Measurements from ENCODE around the gene MLH1.

Gene MLH1

GRCh38 chr3:36954452-36955134 is 38.7 kb upstream of the MLH1 start:
- no peak overlapping the region for H2AFZ ChIP-seq (ENCODE audit: low read length)
- H3K27me3 ChIP-seq (ENCODE audit: insufficient read depth, low read length), result no peaks in the 10 kb centered on the region
- no peak overlapping the region for H3K9ac ChIP-seq (ENCODE audit: low read length)
- H3K9me3 ChIP-seq (ENCODE audit: low read length), result no peaks in the 10 kb centered on the region
- H3K4me3 ChIP-seq (ENCODE audit: low read depth, low read length, poor library complexity, severe bottlenecking), result no peak overlapping the region
- no peaks in the 10 kb centered on the region for H3K36me3 ChIP-seq (ENCODE audit: insufficient read depth, low read length)
- no peaks in the 10 kb centered on the region for H3K9me2 ChIP-seq (ENCODE audit: low read depth, low read length)
- no peaks in the 10 kb centered on the region for H3F3A ChIP-seq (ENCODE audit: insufficient read depth, low read length)
- TF ChIP-seq CTCF (IDR thresholded peaks at IDR 0.05; ENCODE audit: low read length) (no peak), EZH2 (IDR thresholded peaks at IDR 0.05; ENCODE audit: borderline replicate concordance, low read length) (no peak)
- no peak overlapping the region for H3K4me2 ChIP-seq (ENCODE audit: low read length)
- no peak overlapping the region for H3K27ac ChIP-seq (ENCODE audit: low read depth, low read length, poor library complexity, severe bottlenecking)
- peaks cover 16% of the 10 kb centered on the region for H3K4me1 ChIP-seq (ENCODE audit: insufficient read depth, low read length, severe bottlenecking)
- no peaks in the 10 kb centered on the region for H3K79me2 ChIP-seq (ENCODE audit: insufficient read depth, low read length)
- H4K20me1 ChIP-seq (ENCODE audit: insufficient read depth, low read length), result no peaks in the 10 kb centered on the region

GRCh38 chr3:36956155-36956554 is 37.2 kb upstream of the MLH1 start:
- H3K4me2 ChIP-seq (ENCODE audit: low read length), result no peak overlapping the region
- peaks cover 16% of the 10 kb centered on the region for H3K4me1 ChIP-seq (ENCODE audit: insufficient read depth, low read length, severe bottlenecking)
- no peak overlapping the region for H3K27ac ChIP-seq (ENCODE audit: low read depth, low read length, poor library complexity, severe bottlenecking)
- H3K27me3 ChIP-seq (ENCODE audit: insufficient read depth, low read length), result no peaks in the 10 kb centered on the region
- no peaks in the 10 kb centered on the region for H4K20me1 ChIP-seq (ENCODE audit: insufficient read depth, low read length)
- H3K36me3 ChIP-seq (ENCODE audit: insufficient read depth, low read length), result no peaks in the 10 kb centered on the region
- no peak for TF ChIP-seq EZH2 (IDR thresholded peaks at IDR 0.05; ENCODE audit: borderline replicate concordance, low read length)
- TF ChIP-seq CTCF (IDR thresholded peaks at IDR 0.05; ENCODE audit: low read length), result no peak
- no peak overlapping the region for H2AFZ ChIP-seq (ENCODE audit: low read length)
- H3K9ac ChIP-seq (ENCODE audit: low read length), result no peak overlapping the region
- no peaks in the 10 kb centered on the region for H3K9me2 ChIP-seq (ENCODE audit: low read depth, low read length)
- H3F3A ChIP-seq (ENCODE audit: insufficient read depth, low read length), result no peaks in the 10 kb centered on the region
- H3K79me2 ChIP-seq (ENCODE audit: insufficient read depth, low read length), result no peaks in the 10 kb centered on the region
- no peaks in the 10 kb centered on the region for H3K9me3 ChIP-seq (ENCODE audit: low read length)
- H3K4me3 ChIP-seq (ENCODE audit: low read depth, low read length, poor library complexity, severe bottlenecking), result no peak overlapping the region

- no peak overlapping the region for H2AFZ ChIP-seq (ENCODE audit: low read length)
- no peak overlapping the region for H3K4me3 ChIP-seq (ENCODE audit: low read depth, low read length, poor library complexity, severe bottlenecking)
- no peak overlapping the region for H3K9ac ChIP-seq (ENCODE audit: low read length)
- no peaks in the 10 kb centered on the region for H3K36me3 ChIP-seq (ENCODE audit: insufficient read depth, low read length)
- H3K9me2 ChIP-seq (ENCODE audit: low read depth, low read length), result no peaks in the 10 kb centered on the region
- H3K79me2 ChIP-seq (ENCODE audit: insufficient read depth, low read length), result no peaks in the 10 kb centered on the region
- H3K27me3 ChIP-seq (ENCODE audit: insufficient read depth, low read length), result no peaks in the 10 kb centered on the region
- H3K27ac ChIP-seq (ENCODE audit: low read depth, low read length, poor library complexity, severe bottlenecking), result no peak overlapping the region
- TF ChIP-seq EZH2 (IDR thresholded peaks at IDR 0.05; ENCODE audit: borderline replicate concordance, low read length), result no peak
- peak; percentile 76 for TF ChIP-seq CTCF (IDR thresholded peaks at IDR 0.05; ENCODE audit: low read length)
- H3K4me1 ChIP-seq (ENCODE audit: insufficient read depth, low read length, severe bottlenecking), result peaks cover 16% of the 10 kb centered on the region
- no peak overlapping the region for H3K4me2 ChIP-seq (ENCODE audit: low read length)
- H4K20me1 ChIP-seq (ENCODE audit: insufficient read depth, low read length), result no peaks in the 10 kb centered on the region
- no peaks in the 10 kb centered on the region for H3K9me3 ChIP-seq (ENCODE audit: low read length)
- H3F3A ChIP-seq (ENCODE audit: insufficient read depth, low read length), result no peaks in the 10 kb centered on the region
These were observed 36.3 kb upstream of the MLH1 start for GRCh38 chr3:36957063-36957462.
